HG03280 (cell line): ENCODE measurements around the gene OR6C74.

Experiments
- ATAC-seq: cut with Tn5 transposase; IDR thresholded peaks from one replicate; pipeline ENCODE4 v1.9.1; 2021; ENCODE audit warnings: mild to moderate bottlenecking, moderate library complexity; ENCODE audit not compliant: unreplicated experiment

OR6C74 gene

GRCh38 chr12:55244309-55244708 is at the start of gene OR6C74:
TSS of gene OR6C74 (plus strand) at chr12:55244609. CDS start at chr12:55247288, 2,679 bp downstream.
- no peak for ATAC-seq

- ATAC-seq, result no peak
Observed at GRCh38 chr12:55220725-55221124, 23.7 kb upstream of the OR6C74 start, which contains the start of gene OR10A7. TSS of gene OR10A7 (plus strand) at chr12:55221025. CDS start at chr12:55221025, 0 bp downstream.

- no peak for ATAC-seq
Observed at GRCh38 chr12:55226523-55226922, 17.9 kb upstream of the OR6C74 start.

GRCh38 chr12:55227643-55228042 is 16.8 kb upstream of the OR6C74 start:
- ATAC-seq, result no peak

- ATAC-seq, result no peak
Observed at GRCh38 chr12:55246159-55246558, 1.8 kb downstream of the OR6C74 start.

GRCh38 chr12:55250944-55251343 is 6.5 kb downstream of the OR6C74 start:
- ATAC-seq, result no peak

- ATAC-seq, result no peak
Observed at GRCh38 chr12:55253281-55253680, 8.9 kb downstream of the OR6C74 start.

GRCh38 chr12:55256831-55257230 is 12.4 kb downstream of the OR6C74 start:
- no peak for ATAC-seq

- no peak for ATAC-seq
Observed at GRCh38 chr12:55258303-55258702, 13.9 kb downstream of the OR6C74 start.

GRCh38 chr12:55280991-55281390 is 36.6 kb downstream of the OR6C74 start:
- no peak for ATAC-seq

GRCh38 chr12:55289999-55290398 is 45.6 kb downstream of the OR6C74 start:
- no peak for ATAC-seq
